Measurements from ENCODE around the gene NES. TPM values are rescaled to one million over a fixed set of nuclear protein-coding genes. Genes with fewer than 3 reads are reported as not detected.

The NES gene
- total RNA-seq, 1 experiment from 2014 or later: 168 TPM

GRCh38 chr1:156680056-156680455 is 2.8 kb upstream of the NES start:
- Histone ChIP-seq H4K5ac (ENCODE audit: insufficient read length, low read depth, low read length) (no peak overlapping the region), H4K8ac (replicated peaks; ENCODE audit: insufficient read length, low read depth, low read length) (no peak overlapping the region), H2BK20ac (ENCODE audit: low read depth, low read length, poor library complexity, severe bottlenecking) (no peak overlapping the region), H3K79me2 (ENCODE audit: insufficient read depth, low read length) (peaks cover under 1% of the 10 kb centered on the region; the same call in 1 of the 2 replicates), H3K9ac (ENCODE audit: extremely low read depth, insufficient read length, low read length) (no peak overlapping the region), H3K56ac (ENCODE audit: insufficient read length, low read depth, low read length) (no peak overlapping the region), H3T11ph (ENCODE audit: low read length) (no peak overlapping the region), H3K79me1 (ENCODE audit: insufficient read depth, low read depth, low read length, poor library complexity, severe bottlenecking) (no peaks in the 10 kb centered on the region), H4K91ac (ENCODE audit: insufficient read length, low read depth, low read length) (no peak overlapping the region), H2BK5ac (ENCODE audit: insufficient read length, low read length) (no peak overlapping the region), H3K23ac (ENCODE audit: insufficient read length, low read depth, low read length) (no peak overlapping the region), H3K27ac (ENCODE audit: insufficient read length, low read depth, low read length) (no peak overlapping the region), H3K14ac (ENCODE audit: insufficient read depth, low read length) (no peak overlapping the region), H2BK120ac (ENCODE audit: low read depth, low read length, poor library complexity, severe bottlenecking) (no peak overlapping the region), H2BK15ac (ENCODE audit: low read depth, low read length) (no peak overlapping the region), H4K20me1 (ENCODE audit: control insufficient read depth, insufficient read depth, insufficient read length) (no peaks in the 10 kb centered on the region), H2AK5ac (ENCODE audit: insufficient read length, low read length) (no peak overlapping the region), H3K9me3 (ENCODE audit: control insufficient read depth, low read depth, low read length) (no peaks in the 10 kb centered on the region), H2AFZ (ENCODE audit: low read length) (no peak overlapping the region), H3K4me1 (ENCODE audit: insufficient read depth, low read length) (peaks cover 2% of the 10 kb centered on the region; the same call in 1 of the 2 replicates), H3K4me2 (ENCODE audit: insufficient read depth, insufficient read length, low read length) (no peak overlapping the region), H3K23me2 (ENCODE audit: insufficient read length, low read depth, low read length, poor library complexity, severe bottlenecking) (peaks cover 12% of the 10 kb centered on the region), H2BK12ac (ENCODE audit: insufficient read length, low read depth, low read length) (no peak overlapping the region), H3K18ac (ENCODE audit: insufficient read length, low read depth, low read length) (no peak overlapping the region), H3K27me3 (ENCODE audit: insufficient read depth, low read length) (no peaks in the 10 kb centered on the region), H3K4ac (ENCODE audit: low read depth, low read length) (no peak overlapping the region)
- no peak overlapping the region for H3K4me3 Mint-ChIP-seq
- no peak for DNase-seq
- H3K27ac Mint-ChIP-seq: no peak overlapping the region
- no peaks in the 10 kb centered on the region for H3K9me3 Mint-ChIP-seq
- peaks cover 3 to 8% (median 5%) of the 10 kb centered on the region in 3 experiments; a peak in 6 of 7 replicates for H3K36me3 Mint-ChIP-seq (ENCODE audit: insufficient read depth in 1 of 3, low read depth in 3 of 3)
- H3K27me3 Mint-ChIP-seq (ENCODE audit: low read depth): peaks cover 36% of the 10 kb centered on the region
- TF ChIP-seq, protein P1, sequence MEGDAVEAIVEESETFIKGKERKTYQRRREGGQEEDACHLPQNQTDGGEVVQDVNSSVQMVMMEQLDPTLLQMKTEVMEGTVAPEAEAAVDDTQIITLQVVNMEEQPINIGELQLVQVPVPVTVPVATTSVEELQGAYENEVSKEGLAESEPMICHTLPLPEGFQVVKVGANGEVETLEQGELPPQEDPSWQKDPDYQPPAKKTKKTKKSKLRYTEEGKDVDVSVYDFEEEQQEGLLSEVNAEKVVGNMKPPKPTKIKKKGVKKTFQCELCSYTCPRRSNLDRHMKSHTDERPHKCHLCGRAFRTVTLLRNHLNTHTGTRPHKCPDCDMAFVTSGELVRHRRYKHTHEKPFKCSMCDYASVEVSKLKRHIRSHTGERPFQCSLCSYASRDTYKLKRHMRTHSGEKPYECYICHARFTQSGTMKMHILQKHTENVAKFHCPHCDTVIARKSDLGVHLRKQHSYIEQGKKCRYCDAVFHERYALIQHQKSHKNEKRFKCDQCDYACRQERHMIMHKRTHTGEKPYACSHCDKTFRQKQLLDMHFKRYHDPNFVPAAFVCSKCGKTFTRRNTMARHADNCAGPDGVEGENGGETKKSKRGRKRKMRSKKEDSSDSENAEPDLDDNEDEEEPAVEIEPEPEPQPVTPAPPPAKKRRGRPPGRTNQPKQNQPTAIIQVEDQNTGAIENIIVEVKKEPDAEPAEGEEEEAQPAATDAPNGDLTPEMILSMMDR (conservative IDR thresholded peaks at IDR 0.05): no peak
- WGBS (ENCODE audit: extremely low coverage, insufficient read length, low lambda C conversion rate): no CpG with 5 or more reads among the region's 2 CpGs
- peaks cover 33 to 50% of the 10 kb centered on the region in 2 experiments for H3K4me1 Mint-ChIP-seq

All from H9 (cell line).